C4-2B (cell line): Measurements from ENCODE around the gene E4F1.

ENCODE experiments used
- H3K27ac ChIP-seq: fragments of 450-650 bp; 2 replicates; pipeline ENCODE4 v1.5.1; 2017
- ZFX ChIP-seq: fragments of 450-650 bp; IDR thresholded peaks from 2 replicates; pipeline ENCODE4 v1.6.1; 2017
- TF ChIP-seq, protein P1 (sequence below): fragments of 450-650 bp; conservative IDR thresholded peaks from 2 replicates; pipeline ENCODE4 v1.5.1; 2017; ENCODE audit warnings: mild to moderate bottlenecking

Gene E4F1

DNA sequence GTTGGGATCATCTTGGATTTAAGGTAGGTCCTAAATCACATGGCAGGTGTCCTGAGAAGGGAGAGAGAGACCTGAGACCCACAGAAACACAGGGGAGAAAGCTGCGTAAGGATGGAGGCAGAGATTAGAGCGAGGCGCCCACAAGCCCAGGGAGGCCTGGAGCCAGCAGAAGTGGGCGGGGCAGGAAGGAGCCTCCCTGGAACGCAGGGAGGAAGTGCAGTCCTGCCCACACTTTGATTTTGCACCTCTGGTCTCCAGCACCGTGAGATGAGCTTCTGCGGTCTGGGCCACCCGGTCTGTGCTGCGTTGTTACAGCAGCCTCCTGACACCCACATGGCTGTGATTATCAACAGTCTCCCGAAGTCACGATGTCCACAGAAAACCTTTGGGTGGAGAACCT is 19.2 kb downstream of the E4F1 start:
- H3K27ac ChIP-seq = no peak overlapping the region
- TF ChIP-seq, protein P1, sequence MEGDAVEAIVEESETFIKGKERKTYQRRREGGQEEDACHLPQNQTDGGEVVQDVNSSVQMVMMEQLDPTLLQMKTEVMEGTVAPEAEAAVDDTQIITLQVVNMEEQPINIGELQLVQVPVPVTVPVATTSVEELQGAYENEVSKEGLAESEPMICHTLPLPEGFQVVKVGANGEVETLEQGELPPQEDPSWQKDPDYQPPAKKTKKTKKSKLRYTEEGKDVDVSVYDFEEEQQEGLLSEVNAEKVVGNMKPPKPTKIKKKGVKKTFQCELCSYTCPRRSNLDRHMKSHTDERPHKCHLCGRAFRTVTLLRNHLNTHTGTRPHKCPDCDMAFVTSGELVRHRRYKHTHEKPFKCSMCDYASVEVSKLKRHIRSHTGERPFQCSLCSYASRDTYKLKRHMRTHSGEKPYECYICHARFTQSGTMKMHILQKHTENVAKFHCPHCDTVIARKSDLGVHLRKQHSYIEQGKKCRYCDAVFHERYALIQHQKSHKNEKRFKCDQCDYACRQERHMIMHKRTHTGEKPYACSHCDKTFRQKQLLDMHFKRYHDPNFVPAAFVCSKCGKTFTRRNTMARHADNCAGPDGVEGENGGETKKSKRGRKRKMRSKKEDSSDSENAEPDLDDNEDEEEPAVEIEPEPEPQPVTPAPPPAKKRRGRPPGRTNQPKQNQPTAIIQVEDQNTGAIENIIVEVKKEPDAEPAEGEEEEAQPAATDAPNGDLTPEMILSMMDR = no peak
- TF ChIP-seq ZFX = no peak

- no peak overlapping the region for H3K27ac ChIP-seq
These were observed 19.7 kb downstream of the E4F1 start for GRCh38 chr16:2243031-2243528.

GRCh38 chr16:2243781-2244180 is 20.4 kb downstream of the E4F1 start:
- no peak overlapping the region for H3K27ac ChIP-seq

More at GRCh38 chr16:2243031-2243528, 19.7 kb downstream of the E4F1 start:
- TF ChIP-seq, protein P1 = no peak
- no peak for TF ChIP-seq ZFX

GRCh38 chr16:2244301-2244700 is 20.9 kb downstream of the E4F1 start:
- no peak for TF ChIP-seq ZFX
- TF ChIP-seq, protein P1 = no peak
- no peak overlapping the region for H3K27ac ChIP-seq

More at GRCh38 chr16:2243781-2244180, 20.4 kb downstream of the E4F1 start:
- no peak for TF ChIP-seq ZFX
- TF ChIP-seq, protein P1 = no peak

- no peak overlapping the region for H3K27ac ChIP-seq
- no peak for TF ChIP-seq ZFX
- TF ChIP-seq, protein P1 = no peak
These were observed 21.8 kb downstream of the E4F1 start for GRCh38 chr16:2244926-2245795.

- H3K27ac ChIP-seq = no peak overlapping the region
- TF ChIP-seq, protein P1 = no peak
- TF ChIP-seq ZFX = no peak
These were observed 23.0 kb downstream of the E4F1 start for GRCh38 chr16:2246301-2246885.
